Stimulated activated CD4-positive, alpha-beta T cell treated with anti-CD3 and anti-CD28 coated beads, Interleukin-2, amount 100 ng/mL, for 48 hours (primary cell): Measurements from ENCODE around the gene KRT32.
"Not testable (repeated sequence)": the region's sequence is repeated elsewhere in the genome, so short reads cannot be mapped to it uniquely, and the experiment has no call there.

ENCODE experiments used
- DNase-seq, 2 donors: peaks; one replicate each; pipeline ENCODE4 v3.0.0-alpha.2; 2020

The KRT32 gene

DNA sequence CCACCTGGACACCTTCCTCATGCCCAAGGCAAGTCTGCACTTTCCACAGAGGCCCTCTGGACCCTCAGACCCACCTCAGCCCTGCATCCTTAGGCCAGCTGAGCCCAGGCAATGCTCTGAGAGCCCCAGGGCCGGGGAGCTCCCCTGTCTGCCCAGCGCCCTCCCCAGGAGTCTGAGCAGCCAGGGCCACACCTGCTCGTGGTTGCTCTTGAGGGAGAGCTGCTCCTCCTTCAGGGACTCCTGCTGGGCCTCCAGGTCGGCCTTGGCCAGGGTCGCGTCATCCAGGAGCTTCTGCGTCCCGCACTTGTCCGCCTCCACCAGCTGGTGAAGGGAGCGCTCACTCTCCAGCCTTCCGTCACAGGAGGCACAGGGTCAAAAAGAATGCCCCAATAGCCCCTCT lies 44.6 kb downstream of the KRT32 start:
- DNase-seq, result not testable (repeated sequence)

GRCh38 chr17:41421617-41422016 lies 45.6 kb downstream of the KRT32 start:
- DNase-seq, result no peak

- DNase-seq, result no peak
These were observed 46.1 kb downstream of the KRT32 start for GRCh38 chr17:41421116-41421515.

DNA sequence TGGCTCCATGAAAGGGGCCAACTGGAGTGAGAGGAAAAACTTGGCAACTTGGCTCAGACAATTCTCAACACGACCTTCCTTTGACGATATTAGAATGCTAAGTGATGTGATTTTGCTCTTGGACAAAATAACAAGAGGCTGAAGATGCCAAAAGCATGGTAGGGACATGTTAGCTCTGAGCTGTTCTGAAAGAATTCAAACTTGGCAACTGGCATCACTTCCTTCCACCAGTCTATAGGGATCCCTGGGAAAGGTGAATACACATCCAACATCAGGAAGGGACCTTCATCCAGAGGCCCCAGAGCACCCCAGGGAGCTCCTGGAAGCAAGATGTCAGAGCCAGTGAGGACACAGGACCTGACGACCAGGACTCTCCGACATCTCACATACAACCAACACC lies 47.1 kb downstream of the KRT32 start:
- DNase-seq, result no peak

DNA sequence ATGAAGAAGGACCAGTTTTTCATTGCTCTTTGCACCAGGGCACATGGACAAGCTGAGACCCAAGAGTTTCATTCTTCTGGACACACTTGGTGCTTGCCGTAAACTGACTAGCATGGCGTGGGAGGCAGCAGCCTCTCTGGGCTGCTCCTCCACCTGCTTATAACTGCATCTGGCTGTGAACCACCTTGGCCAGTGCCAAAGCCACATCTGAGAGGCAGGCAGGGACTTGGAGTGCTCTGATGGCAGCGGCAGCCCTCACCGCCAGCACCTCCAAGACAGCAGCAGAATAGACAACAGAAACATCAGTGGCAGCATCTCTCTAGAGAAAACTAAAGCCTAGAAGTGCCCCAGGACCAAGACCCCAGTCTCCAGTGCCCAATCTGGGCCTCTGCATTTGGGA lies 47.5 kb downstream of the KRT32 start:
- no peak for DNase-seq

GRCh38 chr17:41418116-41418860 lies 48.9 kb downstream of the KRT32 start:
- DNase-seq, result no peak

DNA sequence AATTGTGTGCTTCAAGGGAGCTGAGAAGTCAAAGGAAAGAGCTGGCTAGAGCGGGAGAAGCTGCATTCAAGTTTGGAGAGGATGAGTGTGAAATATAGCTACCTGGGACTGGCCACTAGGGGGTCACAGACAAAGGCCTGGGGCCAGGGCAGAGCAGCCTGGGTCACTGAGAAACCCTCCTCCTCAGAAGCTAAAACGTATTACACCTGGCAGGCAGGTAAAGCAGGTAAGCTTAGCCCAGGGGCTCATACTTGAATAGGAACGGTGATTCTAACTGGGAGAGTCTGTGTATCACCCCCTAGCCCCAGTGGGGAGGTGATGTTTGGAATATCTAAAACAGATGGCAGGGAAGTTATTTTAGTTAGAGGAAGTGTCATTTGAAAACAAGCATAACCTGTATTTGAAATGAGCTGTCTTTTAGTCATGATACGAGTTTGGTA lies 49.6 kb downstream of the KRT32 start:
- no peak for DNase-seq

DNA sequence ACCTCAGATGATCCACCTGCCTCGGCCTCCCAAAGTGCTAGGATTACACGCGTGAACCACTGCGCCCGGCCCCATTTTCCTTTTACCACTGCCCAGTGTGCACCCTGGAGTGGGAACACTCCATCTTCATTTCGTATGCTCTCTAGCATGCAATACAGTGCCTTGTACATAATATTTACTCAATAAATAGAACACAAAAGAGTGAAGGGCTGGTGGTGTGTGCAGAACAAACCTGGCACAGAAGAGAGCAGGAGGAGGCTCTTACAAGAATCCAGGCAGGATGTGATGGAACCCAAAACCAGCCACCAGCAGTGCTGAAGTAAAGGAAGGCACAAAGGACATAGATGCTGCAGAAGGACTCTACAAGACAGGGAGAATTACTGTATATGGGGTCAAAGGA lies 50.1 kb downstream of the KRT32 start:
- DNase-seq, result no peak

GRCh38 chr17:41416479-41416878 lies 50.7 kb downstream of the KRT32 start:
- DNase-seq, result no peak

- DNase-seq, result no peak
These were observed 51.3 kb downstream of the KRT32 start for GRCh38 chr17:41415833-41416335.

DNA sequence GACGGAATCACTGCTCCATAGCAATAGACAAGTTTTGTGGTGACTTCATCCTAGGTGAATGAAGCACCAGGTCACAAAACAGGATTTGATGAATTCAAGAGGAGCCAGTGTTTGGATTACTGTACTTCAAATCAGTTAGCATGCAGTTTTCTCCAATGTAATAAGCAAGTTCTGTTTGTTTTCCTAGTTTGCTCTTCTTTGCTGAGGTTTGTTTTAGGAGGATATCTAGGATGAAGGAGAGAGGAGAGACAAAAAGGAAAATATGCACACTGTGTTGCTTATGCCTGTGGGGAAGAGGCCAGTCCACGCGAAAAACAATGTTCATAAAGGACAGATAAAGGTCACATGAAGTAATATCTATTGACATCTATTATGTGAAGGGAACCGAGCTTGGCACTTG lies 51.8 kb downstream of the KRT32 start:
- DNase-seq, result no peak

DNA sequence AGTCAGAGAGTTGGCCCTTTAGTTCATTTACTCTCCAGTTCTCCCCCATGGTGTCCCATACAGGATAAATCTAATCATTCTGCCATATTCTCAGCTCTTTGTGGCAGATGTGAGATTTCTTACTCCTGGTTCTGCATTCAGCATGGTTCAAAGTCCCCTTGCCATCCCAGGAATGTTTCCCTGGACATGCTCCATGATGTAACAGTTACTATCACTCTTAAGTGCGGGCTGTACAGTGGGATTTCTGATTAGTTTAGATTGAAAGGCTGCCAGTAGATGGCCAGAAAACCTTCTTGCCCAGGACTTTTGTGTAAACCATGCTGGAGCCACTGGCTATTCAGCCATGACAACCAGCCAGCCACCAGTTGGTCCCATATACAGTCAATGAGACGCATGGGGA lies 53.2 kb downstream of the KRT32 start:
- DNase-seq, result no peak

- no peak for DNase-seq
These were observed 53.7 kb downstream of the KRT32 start for GRCh38 chr17:41413353-41413957.

DNA sequence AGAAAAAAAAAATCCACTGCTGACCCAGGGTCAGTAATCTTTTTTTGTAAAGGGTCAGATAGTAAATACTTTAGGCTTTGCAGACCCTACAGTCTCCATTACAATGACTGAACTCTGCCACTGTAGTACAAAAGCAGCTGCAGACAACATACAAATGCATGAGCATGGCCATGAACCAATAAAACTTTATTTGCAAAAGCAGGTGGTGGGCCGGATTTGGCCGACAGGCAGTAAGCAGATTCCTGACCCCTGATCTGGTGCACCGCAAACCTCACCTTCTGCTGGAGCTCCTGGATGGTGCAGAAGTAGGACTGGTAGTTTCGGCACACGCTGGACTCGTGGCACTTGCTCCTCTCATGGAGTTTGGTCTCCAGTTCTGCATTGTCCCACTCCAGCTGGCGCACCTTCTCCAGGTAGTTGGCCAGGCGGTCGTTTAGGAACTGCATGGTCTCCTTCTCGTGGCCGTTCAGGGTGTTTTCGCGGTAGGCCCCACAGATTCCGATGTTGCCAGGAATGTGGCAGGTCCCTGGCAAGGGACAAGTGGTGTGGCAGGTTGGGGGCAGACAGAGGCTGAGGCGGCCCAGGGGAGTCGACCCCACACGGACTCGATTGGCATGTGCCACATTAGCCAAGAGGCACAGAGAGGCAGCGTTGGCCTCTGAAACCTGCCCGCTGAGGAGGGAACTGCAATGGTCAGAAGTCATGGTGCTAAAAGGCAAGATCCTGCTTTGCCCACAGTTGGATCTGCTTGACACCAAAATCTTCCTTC lies 55.9 kb downstream of the KRT32 start:
- no peak for DNase-seq
